Measurements from ENCODE around the gene HRK. TPM values are rescaled to one million over a fixed set of nuclear protein-coding genes. Genes with fewer than 3 reads are reported as not detected.

HRK gene
- total RNA-seq, 1 donor from 2014 or later = 0.18 TPM

Other genes starting within 250 kb of the HRK start
- 84.3 TPM for gene SPRING1, start 143.4 kb downstream of the HRK start, total RNA-seq
- 3.3 TPM for gene RNFT2, start 143.1 kb downstream of the HRK start, total RNA-seq
- gene FBXW8, start 29.5 kb upstream of the HRK start, total RNA-seq = 16.4 TPM
- 7.3 TPM for gene TESC, start 218.0 kb upstream of the HRK start, total RNA-seq